ENCODE measurements around the gene SLC25A21. TPM values are rescaled to one million over a fixed set of nuclear protein-coding genes. Genes with fewer than 3 reads are reported as not detected.

The SLC25A21 gene
- total and polyA plus RNA-seq, 4 donors: 0.65 to 1.4 (median 1.3) TPM; not detected in 1

DNA sequence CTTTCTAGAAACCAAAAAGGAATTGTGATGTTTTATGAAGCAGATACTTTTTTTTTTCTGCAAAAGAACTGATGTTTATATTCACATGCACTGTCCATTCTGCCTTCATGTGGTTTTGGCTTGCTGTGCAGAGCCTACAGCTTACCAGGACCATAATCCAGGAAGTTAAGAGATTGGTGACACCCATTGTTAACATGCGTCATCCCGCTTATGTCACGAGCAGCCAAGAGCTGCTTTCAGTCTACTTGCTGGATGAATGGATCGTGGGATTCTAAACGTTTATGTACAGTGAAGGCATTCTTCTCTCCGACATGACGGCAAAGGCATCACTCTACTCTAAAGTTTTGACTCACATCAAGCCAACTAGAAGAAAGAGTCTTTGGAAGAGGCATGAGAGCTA lies 434.1 kb downstream of the SLC25A21 start:
- Histone ChIP-seq H3K4me3 (ENCODE audit: low read length in 2 of 2) (no peak overlapping the region), H3K4me1 (ENCODE audit: control insufficient read depth in 1 of 2, insufficient read depth in 2 of 2, low read length in 2 of 2) (no peaks in the 10 kb centered on the region), H3K9me3 (ENCODE audit: control insufficient read depth, low read length) (peaks cover 2% of the 10 kb centered on the region), H3K36me3 (ENCODE audit: control insufficient read depth in 1 of 2, insufficient read depth in 2 of 2, low read length in 1 of 2) (no peaks in the 10 kb centered on the region), H3K27ac (ENCODE audit: low read depth in 1 of 2, low read length in 2 of 2) (no peak overlapping the region), H3K27me3 (ENCODE audit: control insufficient read depth in 1 of 2, insufficient read depth in 2 of 2, low read length in 1 of 2) (no peaks in the 10 kb centered on the region)
- DNase-seq (no peak), ATAC-seq (ENCODE audit: low FRiP score) (no peak)
- WGBS, 2 donors: 65 to 75% methylated on average over 7 of the region's 7 CpGs
- intact Hi-C loops (cut with DNase I): no loop called here

- 79 to 82% methylated on average over 3 of the region's 3 CpGs for WGBS, 2 donors
- no peaks in the 10 kb centered on the region for H3K4me1 ChIP-seq (ENCODE audit: control insufficient read depth in 1 of 2, insufficient read depth in 2 of 2, low read length in 2 of 2)
- ATAC-seq (ENCODE audit: low FRiP score): no peak
- no peak overlapping the region for H3K4me3 ChIP-seq (ENCODE audit: low read length in 2 of 2)
- H3K27me3 ChIP-seq (ENCODE audit: control insufficient read depth in 1 of 2, insufficient read depth in 2 of 2, low read length in 1 of 2): no peaks in the 10 kb centered on the region
- no peaks in the 10 kb centered on the region for H3K36me3 ChIP-seq (ENCODE audit: control insufficient read depth in 1 of 2, insufficient read depth in 2 of 2, low read length in 1 of 2)
- intact Hi-C loops (cut with DNase I): no loop called here
- H3K27ac ChIP-seq (ENCODE audit: low read depth in 1 of 2, low read length in 2 of 2): no peak overlapping the region
- no peaks in the 10 kb centered on the region for H3K9me3 ChIP-seq (ENCODE audit: control insufficient read depth, low read length)
- no peak for DNase-seq
These were observed 446.3 kb downstream of the SLC25A21 start for GRCh38 chr14:36726128-36726527.

GRCh38 chr14:36724162-36724561 lies 448.2 kb downstream of the SLC25A21 start:
- DNase-seq: no peak

DNA sequence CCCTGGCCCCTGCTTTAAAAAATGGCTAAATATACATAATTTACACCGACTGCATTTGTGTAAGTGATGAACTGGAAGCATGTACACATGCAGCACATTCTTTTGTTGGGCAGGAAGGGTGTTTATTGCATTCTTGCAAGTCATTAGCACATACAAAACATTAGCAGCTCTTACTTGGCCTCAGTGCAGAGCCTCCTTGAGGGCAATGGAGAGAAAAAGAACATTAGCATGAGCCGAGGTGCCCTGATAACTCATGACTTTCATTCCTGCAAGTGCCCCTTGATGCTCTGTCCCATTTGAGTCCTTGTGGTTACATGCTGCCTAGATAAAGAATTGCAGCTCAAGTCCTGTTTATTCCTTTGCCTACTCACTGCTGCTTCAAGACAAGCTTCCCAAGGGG lies 448.9 kb downstream of the SLC25A21 start:
- Histone ChIP-seq H3K27ac (ENCODE audit: low read depth in 1 of 2, low read length in 2 of 2) (no peak overlapping the region), H3K9me3 (ENCODE audit: control insufficient read depth, low read length) (no peaks in the 10 kb centered on the region), H3K36me3 (ENCODE audit: control insufficient read depth in 1 of 2, insufficient read depth in 2 of 2, low read length in 1 of 2) (no peaks in the 10 kb centered on the region), H3K27me3 (ENCODE audit: control insufficient read depth in 1 of 2, insufficient read depth in 2 of 2, low read length in 1 of 2) (no peaks in the 10 kb centered on the region), H3K4me1 (ENCODE audit: control insufficient read depth in 1 of 2, insufficient read depth in 2 of 2, low read length in 2 of 2) (no peaks in the 10 kb centered on the region), H3K4me3 (ENCODE audit: low read length in 2 of 2) (no peak overlapping the region)
- DNase-seq (no peak), ATAC-seq (ENCODE audit: low FRiP score) (no peak)
- intact Hi-C loops (cut with DNase I): no loop called here
- WGBS, 2 donors: 43 to 52% methylated on average over 2 of the region's 2 CpGs

More at GRCh38 chr14:36724162-36724561, 448.2 kb downstream of the SLC25A21 start:
- H3K27me3 ChIP-seq (ENCODE audit: control insufficient read depth in 1 of 2, insufficient read depth in 2 of 2, low read length in 1 of 2): no peaks in the 10 kb centered on the region
- H3K4me1 ChIP-seq (ENCODE audit: control insufficient read depth in 1 of 2, insufficient read depth in 2 of 2, low read length in 2 of 2): no peaks in the 10 kb centered on the region
- H3K27ac ChIP-seq (ENCODE audit: low read depth in 1 of 2, low read length in 2 of 2): no peak overlapping the region
- ATAC-seq (ENCODE audit: low FRiP score): no peak
- no peaks in the 10 kb centered on the region for H3K9me3 ChIP-seq (ENCODE audit: control insufficient read depth, low read length)
- H3K36me3 ChIP-seq (ENCODE audit: control insufficient read depth in 1 of 2, insufficient read depth in 2 of 2, low read length in 1 of 2): no peaks in the 10 kb centered on the region
- intact Hi-C loops (cut with DNase I): no loop called here
- H3K4me3 ChIP-seq (ENCODE audit: low read length in 2 of 2): no peak overlapping the region

DNA sequence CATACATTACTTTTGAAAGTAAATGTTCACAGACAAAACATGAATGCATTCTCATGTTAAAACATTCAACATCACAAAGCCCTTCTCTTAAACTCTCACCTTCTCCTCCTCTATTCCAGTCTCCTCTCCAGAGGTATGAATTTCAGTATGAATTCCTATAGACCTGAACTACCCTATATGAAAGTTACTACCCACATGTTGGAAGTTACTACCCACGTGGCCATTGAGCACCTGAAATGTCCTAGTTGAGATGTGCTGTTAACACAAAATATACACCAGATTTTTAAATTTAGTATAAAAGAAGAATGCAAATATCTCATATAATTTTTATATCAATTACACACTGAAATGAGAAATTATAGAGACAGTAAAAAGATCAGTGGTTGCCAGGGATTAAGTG lies 450.5 kb downstream of the SLC25A21 start:
- 66 to 72% methylated on average over 1 of the region's 1 CpG for WGBS, 2 donors
- Histone ChIP-seq H3K9me3 (ENCODE audit: control insufficient read depth, low read length) (peaks cover 1% of the 10 kb centered on the region), H3K36me3 (ENCODE audit: control insufficient read depth in 1 of 2, insufficient read depth in 2 of 2, low read length in 1 of 2) (no peaks in the 10 kb centered on the region), H3K27ac (ENCODE audit: low read depth in 1 of 2, low read length in 2 of 2) (no peak overlapping the region), H3K4me1 (ENCODE audit: control insufficient read depth in 1 of 2, insufficient read depth in 2 of 2, low read length in 2 of 2) (no peaks in the 10 kb centered on the region), H3K27me3 (ENCODE audit: control insufficient read depth in 1 of 2, insufficient read depth in 2 of 2, low read length in 1 of 2) (no peaks in the 10 kb centered on the region), H3K4me3 (ENCODE audit: low read length in 2 of 2) (no peak overlapping the region)
- DNase-seq (no peak), ATAC-seq (ENCODE audit: low FRiP score) (no peak)
- intact Hi-C loops (cut with DNase I): no loop called here

- H3K9me3 ChIP-seq (ENCODE audit: control insufficient read depth, low read length): peaks cover 1% of the 10 kb centered on the region
- intact Hi-C loops (cut with DNase I): no loop called here
- DNase-seq (no peak), ATAC-seq (ENCODE audit: low FRiP score) (no peak)
- H3K36me3 ChIP-seq (ENCODE audit: control insufficient read depth in 1 of 2, insufficient read depth in 2 of 2, low read length in 1 of 2): no peaks in the 10 kb centered on the region
- H3K27me3 ChIP-seq (ENCODE audit: control insufficient read depth in 1 of 2, insufficient read depth in 2 of 2, low read length in 1 of 2): peaks cover 0 to 3% of the 10 kb centered on the region in 2 donors
- H3K4me3 ChIP-seq (ENCODE audit: low read length in 2 of 2): no peak overlapping the region
- H3K27ac ChIP-seq (ENCODE audit: low read depth in 1 of 2, low read length in 2 of 2): no peak overlapping the region
- H3K4me1 ChIP-seq (ENCODE audit: control insufficient read depth in 1 of 2, insufficient read depth in 2 of 2, low read length in 2 of 2): no peaks in the 10 kb centered on the region
- 67 to 80% methylated on average over 2 of the region's 2 CpGs for WGBS, 2 donors
These were observed 451.7 kb downstream of the SLC25A21 start for GRCh38 chr14:36720657-36721056.

GRCh38 chr14:36719823-36720222 lies 452.6 kb downstream of the SLC25A21 start:
- H3K36me3 ChIP-seq (ENCODE audit: control insufficient read depth in 1 of 2, insufficient read depth in 2 of 2, low read length in 1 of 2): no peaks in the 10 kb centered on the region
- no peak overlapping the region for H3K27ac ChIP-seq (ENCODE audit: low read depth in 1 of 2, low read length in 2 of 2)
- no peaks in the 10 kb centered on the region for H3K4me1 ChIP-seq (ENCODE audit: control insufficient read depth in 1 of 2, insufficient read depth in 2 of 2, low read length in 2 of 2)
- H3K9me3 ChIP-seq (ENCODE audit: control insufficient read depth, low read length): peaks cover 1% of the 10 kb centered on the region
- WGBS, 2 donors: 88 to 90% methylated on average over 7 of the region's 7 CpGs
- peaks cover 0 to 3% of the 10 kb centered on the region in 2 donors for H3K27me3 ChIP-seq (ENCODE audit: control insufficient read depth in 1 of 2, insufficient read depth in 2 of 2, low read length in 1 of 2)
- H3K4me3 ChIP-seq (ENCODE audit: low read length in 2 of 2): no peak overlapping the region
- no peak for DNase-seq
- intact Hi-C loops (cut with DNase I): no loop called here
- no peak for ATAC-seq (ENCODE audit: low FRiP score)

- Histone ChIP-seq H3K36me3 (ENCODE audit: control insufficient read depth in 1 of 2, insufficient read depth in 2 of 2, low read length in 1 of 2) (no peaks in the 10 kb centered on the region), H3K4me3 (ENCODE audit: low read length in 2 of 2) (no peak overlapping the region), H3K4me1 (ENCODE audit: control insufficient read depth in 1 of 2, insufficient read depth in 2 of 2, low read length in 2 of 2) (no peaks in the 10 kb centered on the region), H3K27ac (ENCODE audit: low read depth in 1 of 2, low read length in 2 of 2) (no peak overlapping the region), H3K27me3 (ENCODE audit: control insufficient read depth in 1 of 2, insufficient read depth in 2 of 2, low read length in 1 of 2) (peaks cover 0 to 3% of the 10 kb centered on the region in 2 donors), H3K9me3 (ENCODE audit: control insufficient read depth, low read length) (peaks cover 1% of the 10 kb centered on the region)
- intact Hi-C loops (cut with DNase I): no loop called here
- no peak for ATAC-seq (ENCODE audit: low FRiP score)
- 4 to 9% methylated on average over 1 of the region's 1 CpG for WGBS, 2 donors
- DNase-seq: no peak
These were observed 454.2 kb downstream of the SLC25A21 start for GRCh38 chr14:36718216-36718615.

GRCh38 chr14:36717363-36717762 lies 455.0 kb downstream of the SLC25A21 start:
- no peak overlapping the region for H3K4me3 ChIP-seq (ENCODE audit: low read length in 2 of 2)
- DNase-seq (no peak), ATAC-seq (ENCODE audit: low FRiP score) (no peak)
- no peaks in the 10 kb centered on the region for H3K4me1 ChIP-seq (ENCODE audit: control insufficient read depth in 1 of 2, insufficient read depth in 2 of 2, low read length in 2 of 2)
- peaks cover 0 to 3% of the 10 kb centered on the region in 2 donors for H3K27me3 ChIP-seq (ENCODE audit: control insufficient read depth in 1 of 2, insufficient read depth in 2 of 2, low read length in 1 of 2)
- intact Hi-C loops (cut with DNase I): no loop called here
- no peaks in the 10 kb centered on the region for H3K36me3 ChIP-seq (ENCODE audit: control insufficient read depth in 1 of 2, insufficient read depth in 2 of 2, low read length in 1 of 2)
- H3K27ac ChIP-seq (ENCODE audit: low read depth in 1 of 2, low read length in 2 of 2): no peak overlapping the region
- peaks cover 1% of the 10 kb centered on the region for H3K9me3 ChIP-seq (ENCODE audit: control insufficient read depth, low read length)
- 42 to 49% methylated on average over 5 of the region's 5 CpGs for WGBS, 2 donors

Data from aorta (tissue), 5 donors.